GM19193 (cell line): Measurements from ENCODE around the gene GPRIN3.

Experiments
- POLR2A ChIP-seq: IDR thresholded peaks from 4 replicates; pipeline ENCODE4 v1.6.1; 2011; ENCODE audit not compliant: insufficient read depth, insufficient read length; ENCODE audit errors: extremely low read depth

The GPRIN3 gene

GRCh38 chr4:89196056-89196674 lies 111.4 kb downstream of the GPRIN3 start:
- TF ChIP-seq POLR2A, result no peak

- no peak for TF ChIP-seq POLR2A
These were observed 113.8 kb downstream of the GPRIN3 start for GRCh38 chr4:89193843-89194242.
